HG03108 (cell line): Measurements from ENCODE around the gene C2orf72.

Experiments used
- ATAC-seq: cut with Tn5 transposase; IDR thresholded peaks from one replicate; pipeline ENCODE4 v1.9.1; 2021; ENCODE audit warnings: moderate library complexity; ENCODE audit not compliant: unreplicated experiment

The C2orf72 gene

DNA sequence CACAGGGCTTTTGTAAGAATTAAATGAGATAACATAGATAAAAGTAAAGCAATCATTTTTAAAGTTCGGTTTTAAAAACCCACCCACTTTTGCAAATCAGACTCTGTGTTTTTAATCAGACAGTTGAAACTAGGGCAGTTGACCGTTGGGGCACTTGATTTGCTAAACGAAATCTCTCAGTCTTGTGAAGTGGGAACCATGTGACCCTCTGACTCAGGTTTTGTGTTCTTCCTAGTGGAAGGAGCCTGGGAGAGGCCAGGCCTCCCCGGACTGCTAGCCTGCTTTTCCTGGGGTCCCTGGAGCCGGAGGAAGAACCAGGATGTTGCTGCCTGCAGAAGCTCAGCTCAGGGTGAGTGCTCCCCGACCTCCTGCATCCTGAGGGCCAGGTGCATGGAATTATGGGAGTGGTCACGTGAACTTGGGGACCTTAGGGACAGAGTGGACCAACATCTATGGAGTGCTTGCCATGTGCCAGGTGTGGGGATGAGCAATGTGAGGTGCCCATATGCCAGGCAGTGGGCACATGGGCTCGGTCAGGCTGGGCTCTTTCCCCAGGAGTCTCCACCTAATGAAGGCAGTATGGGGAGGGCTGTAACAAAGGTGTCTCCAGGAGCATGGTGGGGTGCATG, 3.9 kb downstream of the C2orf72 start:
- no peak for ATAC-seq

DNA sequence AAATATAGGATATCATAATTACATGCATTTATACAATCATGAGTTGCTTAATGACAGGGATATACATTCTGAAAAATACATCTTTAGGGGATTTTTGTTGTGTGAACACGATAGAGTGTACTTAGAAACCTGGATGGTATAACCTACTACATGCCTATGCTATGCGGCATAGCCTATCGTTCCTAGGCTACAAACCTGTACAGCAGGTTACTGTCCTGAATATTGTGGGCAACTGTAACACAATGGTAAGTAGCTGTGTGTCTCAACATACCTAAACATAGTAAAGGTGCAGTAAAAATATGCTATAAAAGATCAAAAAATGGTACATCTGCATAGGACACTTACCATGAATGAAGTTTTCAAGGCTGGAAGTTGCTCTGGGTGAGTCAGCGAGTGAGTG, 6.5 kb downstream of the C2orf72 start:
- ATAC-seq, result no peak

DNA sequence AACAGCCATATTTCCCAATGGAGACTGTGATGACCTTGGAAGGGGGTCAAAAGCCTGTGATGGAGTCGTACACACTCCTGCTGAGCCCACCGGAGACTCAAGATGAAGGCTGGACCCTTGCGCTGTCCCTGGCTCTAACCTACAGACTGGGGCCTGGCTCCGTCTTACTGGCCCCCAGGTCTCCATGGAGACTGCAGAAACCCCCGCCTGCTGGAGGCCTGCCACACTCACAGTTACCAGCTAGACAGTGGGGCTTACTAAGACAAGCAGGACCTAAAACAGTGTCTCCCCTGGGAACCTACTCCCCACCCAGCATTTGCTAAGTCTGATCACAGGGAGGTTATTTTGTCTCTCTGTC, 9.6 kb downstream of the C2orf72 start:
- no peak for ATAC-seq

DNA sequence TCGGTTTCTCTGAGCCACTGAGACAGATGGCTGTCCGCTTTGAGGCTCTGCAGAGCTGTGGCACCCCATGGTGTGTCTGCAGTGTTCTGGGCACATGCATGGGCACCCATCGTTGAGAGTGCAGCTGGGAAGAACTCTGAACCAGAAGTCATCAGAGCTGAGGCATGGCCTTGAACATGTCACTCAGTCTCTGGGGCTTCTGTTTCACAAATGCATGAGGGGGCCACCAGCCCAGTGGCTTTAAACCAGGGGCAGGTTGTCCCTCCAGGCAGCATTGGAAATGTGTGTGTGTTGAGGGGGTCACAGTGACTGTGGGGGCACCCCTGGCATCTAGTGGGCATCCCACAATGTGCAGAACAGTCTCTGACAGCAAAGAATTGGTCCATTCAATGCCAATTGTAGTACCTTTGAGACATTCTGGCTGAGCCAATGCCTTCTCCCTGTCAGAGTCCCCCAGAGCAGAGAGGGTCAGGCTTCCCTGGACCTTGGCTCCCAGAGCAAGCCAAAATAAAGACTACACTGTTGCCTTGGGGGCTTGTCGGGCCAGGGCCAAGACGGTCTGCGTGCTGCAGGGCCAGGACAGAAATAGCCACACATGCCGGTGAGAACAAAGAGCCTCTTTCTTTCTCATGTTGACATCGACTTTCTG, 10.1 kb downstream of the C2orf72 start:
- ATAC-seq, result no peak

DNA sequence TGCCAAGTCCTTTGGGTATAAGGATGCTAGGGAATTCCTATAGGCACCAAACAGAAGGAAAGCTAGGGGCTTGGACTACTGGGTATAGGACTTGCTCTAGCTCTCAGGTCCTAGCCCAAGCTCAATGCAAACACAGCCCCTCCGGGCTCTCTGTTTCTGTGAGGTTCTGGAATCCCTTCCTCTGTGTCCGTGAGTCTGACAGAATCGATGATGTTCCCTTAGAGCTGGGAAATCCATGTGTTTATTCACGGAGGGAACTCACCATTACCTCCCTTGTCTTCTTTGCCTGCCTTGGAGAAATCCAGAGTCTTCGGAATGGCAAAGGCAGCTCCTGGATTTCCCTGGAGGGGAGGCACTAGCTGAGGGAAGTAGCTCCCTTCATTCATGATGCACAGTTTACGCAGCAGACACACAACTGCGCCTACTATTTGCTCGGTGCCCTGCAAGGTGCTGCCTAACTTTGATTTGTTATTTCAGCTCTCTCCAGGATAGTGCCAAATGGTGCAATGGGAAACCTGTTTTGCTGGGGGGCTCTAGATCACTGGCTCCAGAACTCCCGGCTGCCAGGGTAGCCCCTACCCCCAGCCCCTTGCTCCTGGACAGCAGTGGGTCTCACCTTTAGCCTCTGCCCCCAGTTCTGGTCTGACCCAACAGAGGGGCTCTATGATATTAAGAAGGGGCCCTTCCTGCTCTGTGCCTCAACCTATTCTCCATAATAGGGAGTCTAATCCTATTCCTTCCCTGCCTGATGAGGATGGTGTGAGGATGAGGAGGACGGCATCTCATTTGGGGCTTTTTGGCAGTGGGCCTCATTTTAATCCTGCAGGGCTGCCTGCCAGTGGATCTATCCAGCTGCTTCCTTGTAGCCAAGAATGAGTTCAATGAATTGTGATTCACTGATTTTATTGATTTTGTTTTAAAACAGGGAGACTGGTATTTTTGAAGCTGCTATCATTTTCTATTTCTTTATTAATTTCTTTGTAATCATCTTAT, 10.9 kb downstream of the C2orf72 start:
- no peak for ATAC-seq

DNA sequence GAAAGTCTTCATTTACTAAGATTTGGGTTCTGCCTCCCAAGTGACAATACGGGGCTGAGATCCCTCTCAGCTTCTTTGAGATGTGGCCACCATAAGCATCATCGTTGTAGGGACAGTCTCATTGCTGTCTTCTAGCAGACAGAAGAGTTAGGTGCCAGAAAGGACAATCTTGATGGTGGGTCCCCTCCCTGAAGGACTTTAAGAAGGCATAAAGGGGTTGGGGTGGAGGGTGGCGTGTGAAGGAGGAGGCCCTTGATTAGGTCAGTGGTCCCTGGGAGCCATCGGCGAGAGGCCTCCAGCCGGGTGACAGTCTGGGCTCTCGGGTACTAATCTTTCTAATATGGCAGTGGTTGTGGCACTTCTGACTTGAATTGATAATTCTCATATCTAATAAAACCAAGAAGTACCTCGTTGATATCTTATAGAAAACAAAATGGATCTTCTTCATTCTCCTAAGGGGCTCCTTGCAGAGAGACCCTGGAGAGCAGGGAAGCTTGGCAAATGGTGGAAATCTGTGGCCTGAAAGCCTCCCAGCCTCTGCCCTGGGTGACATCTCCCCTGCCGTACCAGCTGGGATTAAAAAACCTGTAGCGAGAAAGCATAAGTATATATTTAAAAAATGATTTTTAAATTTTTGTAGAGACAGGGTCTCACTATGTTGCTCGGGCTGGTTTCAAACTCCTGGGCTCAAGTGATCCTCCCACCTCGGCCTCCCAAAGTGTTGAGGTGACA, 12.1 kb downstream of the C2orf72 start:
- no peak for ATAC-seq

DNA sequence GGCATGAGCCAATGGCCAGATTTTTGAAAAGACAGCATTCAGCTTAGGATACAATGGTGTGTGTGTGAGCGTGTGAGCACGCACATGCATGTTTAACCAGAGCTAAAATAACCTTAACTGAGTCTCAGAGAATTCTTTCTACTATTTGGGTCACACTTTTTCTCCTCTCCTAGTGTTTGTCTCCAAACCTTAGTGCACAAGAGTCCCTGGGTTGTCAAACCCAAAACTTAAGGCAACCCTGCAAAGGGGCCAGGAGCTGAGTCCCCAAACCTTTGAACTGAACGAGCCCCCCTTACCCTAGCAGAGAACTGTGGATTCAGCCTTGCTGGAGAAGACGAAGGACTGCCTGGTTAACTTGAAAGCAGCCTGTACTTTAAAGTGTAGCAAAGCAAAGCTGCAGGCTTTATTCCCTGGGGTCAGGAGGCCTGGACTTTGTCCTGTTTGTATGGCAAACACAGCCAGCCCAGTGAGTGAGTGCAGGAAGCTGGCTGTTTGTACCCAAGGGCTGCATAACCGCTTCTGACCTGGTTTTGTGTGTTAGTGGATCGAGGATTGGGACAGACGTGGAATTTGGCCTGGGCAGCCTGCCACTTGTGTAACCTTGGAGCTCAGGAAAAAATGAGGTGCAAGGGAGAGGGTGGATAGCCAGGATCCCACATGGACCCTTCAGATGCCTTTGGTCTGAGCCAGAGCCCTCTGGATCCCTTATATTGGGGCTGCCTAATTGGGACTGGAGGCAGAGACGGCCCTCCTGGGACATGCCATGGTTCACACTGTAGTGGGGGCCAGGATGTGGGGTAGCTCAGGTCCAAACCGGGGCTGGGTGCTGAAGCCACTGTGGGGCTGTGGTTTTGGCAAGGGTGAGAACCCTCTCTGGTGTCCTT, 12.9 kb downstream of the C2orf72 start:
- no peak for ATAC-seq

DNA sequence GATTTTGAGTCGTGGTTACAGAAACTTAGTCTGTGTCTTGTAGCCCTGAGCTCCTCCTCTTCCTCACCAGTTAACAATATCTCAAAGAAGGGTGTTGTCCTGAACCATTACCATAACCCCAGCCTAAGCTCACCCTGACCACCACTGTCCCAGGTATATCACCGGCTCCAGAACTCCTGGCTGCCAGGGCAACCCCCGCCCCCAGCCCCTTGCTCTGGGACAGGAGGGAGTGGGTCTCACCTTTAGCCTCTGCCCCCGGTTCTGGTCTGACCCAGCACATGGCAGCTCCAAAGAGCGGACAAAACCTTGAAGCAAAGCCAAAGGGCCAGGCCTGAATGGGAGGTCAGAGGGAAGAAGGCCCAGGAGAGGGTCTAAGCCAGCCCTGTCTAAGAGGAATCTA, 13.8 kb downstream of the C2orf72 start:
- no peak for ATAC-seq

DNA sequence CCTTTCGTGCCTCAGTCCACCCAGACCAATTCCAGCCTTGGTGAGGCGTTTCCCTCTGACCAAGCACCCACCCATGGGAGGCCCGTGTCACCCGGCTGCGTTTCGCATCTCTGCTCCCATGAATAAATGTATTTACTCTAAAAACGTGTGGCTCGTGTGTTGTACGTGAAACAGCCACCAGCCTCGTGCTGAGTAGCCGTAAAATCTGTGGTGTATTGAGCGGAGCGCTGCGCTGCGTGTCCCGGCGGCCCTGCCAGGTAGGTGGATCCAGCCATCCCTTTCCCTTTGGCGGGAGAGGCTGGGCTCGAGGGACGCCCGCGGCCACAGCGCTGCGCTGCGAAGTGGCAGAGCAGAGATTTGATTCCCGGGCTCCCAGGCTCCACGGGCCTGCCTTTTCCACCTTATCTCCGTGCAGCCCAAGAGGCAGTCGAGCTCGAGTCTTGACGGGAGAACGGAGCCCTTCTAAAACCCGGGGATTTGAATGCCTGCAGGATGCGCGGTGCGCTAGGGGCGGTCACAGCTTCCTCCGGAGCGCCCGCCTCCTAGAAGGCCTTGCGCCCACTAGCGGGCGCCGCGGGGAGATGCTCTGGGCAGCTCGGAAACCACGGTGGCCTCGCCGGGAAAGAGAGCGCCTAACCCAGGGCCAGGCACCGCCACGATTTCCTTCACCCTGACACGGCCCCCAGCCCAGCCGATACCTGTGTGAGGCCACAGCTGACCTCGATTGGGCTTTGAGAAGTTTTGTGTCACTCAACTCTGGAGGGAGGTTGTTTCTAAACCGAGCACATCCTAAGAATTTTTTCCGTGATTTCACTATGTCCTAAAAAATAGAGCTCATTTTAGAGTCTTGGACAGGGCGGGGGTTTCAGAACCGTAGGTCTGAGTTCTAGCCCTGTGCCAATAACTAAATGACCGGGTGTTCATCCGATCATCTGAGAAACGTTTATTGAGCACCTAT, 15.4 kb downstream of the C2orf72 start:
- peak; percentile 44 for ATAC-seq

DNA sequence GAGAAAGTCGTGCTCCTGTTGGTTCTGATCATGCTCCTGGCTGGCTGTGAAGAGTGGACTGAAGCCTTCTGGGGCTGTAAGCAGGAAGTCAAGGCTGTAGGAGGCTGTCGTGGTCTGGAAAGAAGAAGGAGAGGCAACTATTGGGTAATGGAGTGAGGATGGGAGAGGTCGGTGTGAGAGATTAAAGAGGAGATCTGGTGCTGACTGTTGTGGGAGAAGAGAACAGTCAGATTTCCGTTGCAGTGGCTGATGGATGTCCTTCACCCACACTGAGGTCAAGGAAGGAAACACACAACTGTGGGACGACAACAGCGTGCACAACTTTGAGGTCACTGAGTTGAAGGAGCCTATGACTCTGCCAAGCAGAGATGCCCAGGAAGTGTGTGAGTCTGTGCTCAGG, 16.5 kb downstream of the C2orf72 start:
- no peak for ATAC-seq

DNA sequence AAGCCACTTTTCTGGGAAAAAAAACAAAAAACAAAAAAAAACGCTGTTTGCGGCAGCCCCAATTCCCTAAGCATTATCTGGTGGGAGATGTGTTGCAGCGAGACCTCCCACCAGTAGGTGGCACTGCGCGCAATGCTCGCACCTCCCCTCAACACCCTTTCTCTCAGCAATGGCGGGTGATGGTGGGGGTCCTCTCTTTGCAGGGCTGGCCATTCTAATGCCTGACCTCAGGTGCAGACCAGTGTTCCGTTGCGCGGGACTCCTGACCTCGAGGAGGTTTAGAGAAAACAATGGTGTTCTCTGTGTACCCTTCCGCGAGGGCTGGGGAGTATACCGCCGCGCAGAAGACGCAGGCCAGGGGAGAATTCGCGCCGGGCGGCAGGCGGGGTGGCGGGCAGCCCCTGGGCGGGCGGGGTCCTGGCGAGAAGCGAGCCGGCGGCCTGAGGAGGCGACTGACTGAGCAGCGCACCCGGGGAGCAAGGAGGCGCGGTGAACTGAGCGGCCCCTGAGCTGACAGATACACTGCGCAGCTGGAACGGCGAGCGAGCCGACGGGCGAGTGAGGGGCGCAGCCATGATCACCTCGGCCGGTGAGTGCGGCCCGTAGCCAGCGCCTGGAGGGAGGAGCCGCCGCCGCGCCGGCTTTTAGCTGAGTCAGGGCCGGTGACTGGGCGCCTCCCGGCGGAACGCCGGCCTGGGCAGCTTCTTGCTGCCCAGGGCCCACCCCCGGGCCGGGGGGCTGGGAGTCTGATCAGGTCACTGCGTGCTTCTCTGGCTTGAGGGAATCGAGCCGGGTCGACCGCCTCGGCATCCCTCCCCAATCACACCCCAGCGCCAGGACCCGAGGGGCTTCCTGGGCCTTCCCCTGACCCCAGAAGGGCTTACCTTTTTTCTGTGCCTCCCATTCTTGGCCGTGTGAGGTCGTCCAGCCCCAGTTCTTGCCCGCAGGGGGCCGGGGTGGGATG, 19.4 kb downstream of the C2orf72 start, which contains the start of gene PSMD1:
Gene PSMD1 (plus strand): TSS at position 415 of the 964 bp plus-strand sequence. CDS start 159 bp downstream, at position 574.
- ATAC-seq, result peak; percentile 68

DNA sequence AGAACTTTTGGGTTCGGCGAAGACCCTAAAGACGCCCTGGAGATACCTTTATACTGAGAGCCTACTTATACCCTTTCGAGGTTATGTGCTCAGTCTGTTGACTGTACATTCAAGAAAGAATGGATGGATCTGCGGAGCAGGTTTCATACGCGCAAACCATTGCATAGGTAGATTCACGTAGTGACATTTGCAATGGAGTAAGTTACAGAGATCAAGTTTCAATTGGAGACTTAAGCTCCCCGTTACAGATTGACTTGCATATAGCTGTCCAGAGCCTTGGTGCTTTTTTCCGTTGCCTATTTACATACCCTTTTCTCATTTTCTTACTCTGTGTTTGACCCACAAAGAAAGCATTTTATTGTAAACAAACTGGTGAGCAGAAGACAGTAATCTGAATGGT, 20.3 kb downstream of the C2orf72 start:
- ATAC-seq, result no peak

DNA sequence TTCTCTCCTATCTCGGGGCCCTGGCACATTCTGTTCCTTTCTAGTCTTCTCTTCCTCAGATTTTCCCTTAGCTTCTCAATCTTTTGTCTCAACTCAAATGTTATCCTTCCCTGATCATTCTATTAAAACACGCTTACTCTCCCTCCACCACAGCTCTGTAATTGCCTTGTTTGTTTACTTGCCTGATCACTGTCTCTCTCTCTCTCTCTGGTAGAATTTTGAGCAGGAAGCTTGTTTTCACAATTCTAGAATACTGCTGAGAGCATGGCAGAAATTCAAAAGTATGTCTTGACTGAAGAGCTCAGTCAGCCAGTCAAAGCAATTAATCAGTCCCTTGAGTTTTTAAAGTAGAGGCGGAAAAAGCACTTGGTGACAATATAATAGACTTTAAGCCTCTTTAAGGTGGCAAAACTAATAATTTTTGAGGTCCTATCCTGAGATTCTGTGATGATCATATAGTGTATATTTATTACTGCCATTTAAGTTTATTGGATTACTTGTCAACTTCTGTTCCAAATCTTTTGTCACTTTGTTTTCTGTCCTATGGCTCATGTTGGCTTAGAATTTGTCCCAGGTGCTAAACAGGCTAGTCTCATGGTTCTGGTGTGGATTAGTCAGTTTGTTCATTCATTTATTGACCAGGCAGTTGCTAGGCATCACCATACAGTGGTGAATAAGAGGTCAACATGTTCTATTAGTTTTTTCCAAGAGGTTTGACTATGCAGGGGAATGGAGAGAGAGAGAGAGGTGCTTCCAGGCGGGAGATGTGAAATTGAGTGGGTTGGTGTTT, 21.6 kb downstream of the C2orf72 start:
- ATAC-seq, result no peak

DNA sequence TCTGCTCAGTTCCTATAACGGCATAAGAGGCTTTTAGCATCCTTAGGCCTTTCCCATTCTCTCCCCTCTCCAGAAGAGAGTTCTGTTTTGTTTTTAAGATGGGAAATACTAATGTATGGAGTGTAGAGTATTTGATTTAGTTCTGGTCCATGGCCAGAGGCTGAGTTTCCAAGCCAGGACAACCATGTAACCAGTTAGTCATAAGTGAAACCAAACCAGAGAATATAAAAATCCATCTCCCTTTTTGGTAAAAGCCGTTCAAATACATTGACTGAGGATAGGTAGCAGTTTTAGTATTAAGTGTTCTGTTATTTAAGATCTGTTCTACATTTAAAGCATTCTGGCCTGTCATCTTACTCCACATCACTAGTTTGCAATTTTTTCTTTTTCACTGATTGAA, 22.4 kb downstream of the C2orf72 start:
- ATAC-seq, result no peak

DNA sequence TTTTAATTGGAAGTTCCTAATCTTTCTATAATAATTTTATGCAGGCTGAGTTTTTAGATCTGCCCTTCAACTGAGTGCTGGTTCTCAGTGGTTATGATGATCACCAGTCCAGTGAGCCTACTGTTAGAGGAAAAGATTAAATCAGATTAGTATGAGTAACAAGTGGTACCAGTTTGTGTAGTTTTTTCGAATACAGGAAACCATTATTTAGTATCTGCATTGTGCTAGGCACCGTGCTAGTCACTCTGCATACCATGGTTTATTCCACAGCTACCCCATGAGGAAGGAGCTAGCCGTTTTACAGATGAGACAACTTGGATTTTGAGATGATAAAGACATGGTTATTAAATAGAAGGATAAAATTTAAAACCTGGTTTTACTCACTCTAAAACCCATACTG, 25.5 kb downstream of the C2orf72 start:
- ATAC-seq, result no peak

DNA sequence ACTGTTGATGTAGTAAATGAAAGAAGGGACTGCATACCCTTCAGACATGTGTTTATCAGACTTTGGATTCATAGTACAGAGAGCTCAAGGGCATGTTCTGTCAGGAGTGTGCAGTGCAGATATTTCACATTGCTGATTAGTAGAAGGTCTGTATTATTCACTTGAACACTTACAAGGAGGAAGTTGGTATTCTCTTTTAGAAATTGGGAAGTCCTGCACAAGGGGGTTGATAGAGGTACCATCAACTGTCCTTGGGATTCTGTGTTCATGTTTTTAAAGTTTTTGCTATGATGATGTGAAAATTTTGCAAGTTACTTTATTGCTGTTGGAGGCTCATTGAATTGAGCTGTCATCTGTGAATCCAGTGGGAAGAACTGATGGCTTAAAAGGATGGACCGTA, 26.0 kb downstream of the C2orf72 start:
- no peak for ATAC-seq

DNA sequence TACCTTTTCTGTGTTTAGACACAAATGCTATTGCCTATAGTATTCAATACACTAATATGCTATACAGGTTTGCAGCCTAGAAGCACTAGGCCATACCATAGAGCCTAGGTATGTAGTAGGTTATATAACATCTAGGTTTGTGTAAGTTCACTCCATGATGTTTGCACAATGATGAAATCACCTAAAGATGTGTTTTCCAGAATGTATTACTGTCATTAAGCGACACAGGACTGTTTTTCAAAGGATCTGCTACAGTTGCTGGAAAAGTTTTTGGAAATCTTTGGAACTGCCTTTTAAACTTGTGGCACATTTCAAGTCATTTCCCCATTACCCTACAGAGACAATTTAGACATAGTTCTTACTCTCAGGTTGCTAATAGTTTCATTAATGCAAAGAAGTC, 28.6 kb downstream of the C2orf72 start:
- ATAC-seq, result no peak
